ENCODE measurements around the gene CD160.

GRCh38 chr1:145696630-145696960 is 22.7 kb upstream of the CD160 start:
- TF ChIP-seq GATA3 (IDR thresholded peaks at IDR 0.05; ENCODE audit: low read depth, low read length) = no peak
- TF ChIP-seq GATA2 (IDR thresholded peaks at IDR 0.05; ENCODE audit: low read depth, low read length) = no peak
